Gastroesophageal sphincter (tissue), 4 donors: ENCODE results near the gene RNF40. TPM values are rescaled to one million over a fixed set of nuclear protein-coding genes. Genes with fewer than 3 reads are reported as not detected.

Source experiments
- ATAC-seq: fragments of 150-250 bp; one replicate; pipeline ENCODE4 v1.9.1; 2016; ENCODE audit warnings: mild to moderate bottlenecking, moderate library complexity
- H3K27ac ChIP-seq, 4 donors: fragments of 200-600 bp; sonication (generic) in 3 of 4; 1 replicate in 3 of 4; 2 replicates in 1 of 4; pipeline ENCODE4 v1.5.1; 2016 to 2019
- H3K27me3 ChIP-seq: fragments of 200-600 bp; sonication (generic); one replicate; pipeline ENCODE4 v1.5.1; 2019
- H3K36me3 ChIP-seq, 2 donors: fragments of 200-600 bp; sonication (generic); one replicate each; pipeline ENCODE4 v1.5.1; 2019; ENCODE audit warnings: control low read depth in 1 of 2
- H3K4me1 ChIP-seq, 3 donors: fragments of 200-600 bp; sonication (generic); 1 replicate in 2 of 3; 2 replicates in 1 of 3; pipeline ENCODE4 v1.5.1; 2016 to 2019; ENCODE audit warnings: control low read depth in 2 of 3
- H3K4me3 ChIP-seq, 2 donors: fragments of 200-600 bp; sonication (generic); one replicate each; pipeline ENCODE4 v1.5.1; 2019; ENCODE audit warnings: mild to moderate bottlenecking in 1 of 2, moderate library complexity in 1 of 2
- H3K9me3 ChIP-seq, 3 donors: fragments of 200-600 bp; sonication (generic); one replicate each; pipeline ENCODE4 v1.5.1; 2017 to 2019; ENCODE audit warnings: control low read depth in 2 of 3
- CTCF ChIP-seq, 4 experiments: fragments of 200-600 bp in 2 of 4; fragments of 450-650 bp in 2 of 4; sonication (generic) in 1 of 4; IDR thresholded peaks; one replicate each; pipeline ENCODE4 v1.5.1; 2017 to 2019; ENCODE audit warnings: antibody characterized with exemption in 4 of 4, mild to moderate bottlenecking in 2 of 4, moderate library complexity in 2 of 4
- EP300 ChIP-seq: sonication (generic); formaldehyde crosslinking; IDR thresholded peaks from one replicate; pipeline ENCODE4 v1.6.1; 2017; ENCODE audit warnings: antibody characterized with exemption, mild to moderate bottlenecking
- POLR2A ChIP-seq, 2 donors: fragments of 450-650 bp; IDR thresholded peaks; one replicate each; pipeline ENCODE4 v1.6.1; 2017; ENCODE audit warnings: antibody characterized with exemption in 2 of 2, mild to moderate bottlenecking in 2 of 2, moderate library complexity in 1 of 2
- POLR2AphosphoS5 ChIP-seq: sonication (generic); formaldehyde crosslinking; IDR thresholded peaks from one replicate; pipeline ENCODE4 v1.6.1; 2017; ENCODE audit warnings: antibody characterized with exemption
- WGBS, 2 donors: methylation state at CpG; one replicate each; pipeline ENCODE4 v1.1.5; 2018; ENCODE audit warnings: low coverage in 1 of 2; 5-methylcytosine and 5-hydroxymethylcytosine counted together
- total RNA-seq, 4 donors: library from RNA; depleted of rRNA; stranded (reverse); fragments of >200 nt; gene quantifications; one replicate each; pipeline ENCODE4 v1.1.0, GENCODE V29; 2016

The RNF40 gene
- total RNA-seq, 4 donors from 2014 or later: 76.4 to 108 (median 80.6) TPM

- no peaks in the 10 kb centered on the region for H3K9me3 ChIP-seq
- WGBS, 2 donors: 100% methylated on average over 2 of the region's 7 CpGs; no CpG with 5 or more reads in 1 of the 2 donors
- peak overlapping the region in 3 of 4 donors; percentile 2 to 91 (median 46) for H3K27ac ChIP-seq
- ATAC-seq: no peak
- H3K27me3 ChIP-seq: no peaks in the 10 kb centered on the region
- H3K4me3 ChIP-seq: no peak overlapping the region
- H3K4me1 ChIP-seq: peaks cover 0 to 35% (median 17%) of the 10 kb centered on the region in 3 donors
- H3K36me3 ChIP-seq: peaks cover 0 to 42% of the 10 kb centered on the region in 2 donors
- TF ChIP-seq EP300 (no peak), POLR2A (IDR thresholded peaks at IDR 0.05) (peak in 1 of 2 donors; percentile 18), CTCF (IDR thresholded peaks at IDR 0.05) (no peak), POLR2AphosphoS5 (no peak)
These were observed 15.6 kb downstream of the RNF40 start for GRCh38 chr16:30777591-30778297.

- Histone ChIP-seq H3K27ac (peak overlapping the region in 3 of 4 donors; percentile 24 to 38 (median 38)), H3K4me3 (no peak overlapping the region), H3K27me3 (no peaks in the 10 kb centered on the region), H3K36me3 (peaks cover 0 to 42% of the 10 kb centered on the region in 2 donors), H3K4me1 (peaks cover 0 to 35% (median 17%) of the 10 kb centered on the region in 3 donors), H3K9me3 (no peaks in the 10 kb centered on the region)
- TF ChIP-seq POLR2A (IDR thresholded peaks at IDR 0.05) (no peak), EP300 (no peak), POLR2AphosphoS5 (no peak), CTCF (IDR thresholded peaks at IDR 0.05) (no peak)
- WGBS, 2 donors: 78 to 84% methylated on average over 11 to 12 of the region's 14 CpGs
- ATAC-seq: peak; percentile 10
These were observed 16.6 kb downstream of the RNF40 start for GRCh38 chr16:30778549-30779244.

GRCh38 chr16:30779596-30779995, 17.5 kb downstream of the RNF40 start:
- WGBS, 2 donors: 95% methylated on average over 4 of the region's 6 CpGs; no CpG with 5 or more reads in 1 of the 2 donors
- H3K36me3 ChIP-seq: peaks cover 0 to 40% of the 10 kb centered on the region in 2 donors
- no peak overlapping the region for H3K4me3 ChIP-seq
- no peaks in the 10 kb centered on the region for H3K27me3 ChIP-seq
- peaks cover 0 to 33% (median 13%) of the 10 kb centered on the region in 3 donors for H3K4me1 ChIP-seq
- no peak for ATAC-seq
- TF ChIP-seq CTCF (IDR thresholded peaks at IDR 0.05) (no peak), EP300 (no peak), POLR2A (IDR thresholded peaks at IDR 0.05) (no peak), POLR2AphosphoS5 (no peak)
- no peaks in the 10 kb centered on the region for H3K9me3 ChIP-seq
- peak overlapping the region in 1 of 4 donors; percentile 38 for H3K27ac ChIP-seq

GRCh38 chr16:30780021-30780420, 17.9 kb downstream of the RNF40 start:
- H3K27ac ChIP-seq: no peak overlapping the region
- H3K27me3 ChIP-seq: no peaks in the 10 kb centered on the region
- no CpG with 5 or more reads among the region's 3 CpGs for WGBS, 2 donors
- no peak for ATAC-seq
- H3K4me3 ChIP-seq: no peak overlapping the region
- peaks cover 0 to 33% (median 9%) of the 10 kb centered on the region in 3 donors for H3K4me1 ChIP-seq
- H3K9me3 ChIP-seq: no peaks in the 10 kb centered on the region
- TF ChIP-seq POLR2AphosphoS5 (no peak), POLR2A (IDR thresholded peaks at IDR 0.05) (no peak), CTCF (IDR thresholded peaks at IDR 0.05) (no peak), EP300 (no peak)
- H3K36me3 ChIP-seq: peaks cover 0 to 41% of the 10 kb centered on the region in 2 donors
